Muscle layer of duodenum (tissue), 2 donors: ENCODE data around the gene ABLIM2.

Experiments
- H3K27ac ChIP-seq: one replicate; pipeline ENCODE4 v1.7.0; 2013; ENCODE audit warnings: mild to moderate bottlenecking, low read length
- H3K27me3 ChIP-seq: one replicate; pipeline ENCODE4 v1.7.0; 2013; ENCODE audit warnings: low read depth, mild to moderate bottlenecking, control low read depth, low read length
- H3K36me3 ChIP-seq, 2 donors: one replicate each; pipeline ENCODE4 v1.7.0; 2013; ENCODE audit warnings: low read length in 2 of 2, control low read depth in 1 of 2, mild to moderate bottlenecking in 1 of 2; ENCODE audit not compliant: insufficient read depth in 2 of 2, control insufficient read depth in 1 of 2
- H3K4me1 ChIP-seq, 2 donors: one replicate each; pipeline ENCODE4 v1.7.0; 2013; ENCODE audit warnings: low read length in 2 of 2, mild to moderate bottlenecking in 2 of 2, control low read depth in 1 of 2, moderate library complexity in 1 of 2; ENCODE audit not compliant: insufficient read depth in 2 of 2, control insufficient read depth in 1 of 2
- H3K4me3 ChIP-seq, 2 donors: one replicate each; pipeline ENCODE4 v1.7.0; 2013; ENCODE audit warnings: low read length in 2 of 2, low read depth in 1 of 2, mild to moderate bottlenecking in 1 of 2
- H3K9me3 ChIP-seq, 2 donors: one replicate each; pipeline ENCODE4 v1.7.0; 2013; ENCODE audit warnings: low read length in 2 of 2, control low read depth in 1 of 2, mild to moderate bottlenecking in 1 of 2; ENCODE audit not compliant: control insufficient read depth in 1 of 2
- donor health status: healthy.

Gene ABLIM2

DNA sequence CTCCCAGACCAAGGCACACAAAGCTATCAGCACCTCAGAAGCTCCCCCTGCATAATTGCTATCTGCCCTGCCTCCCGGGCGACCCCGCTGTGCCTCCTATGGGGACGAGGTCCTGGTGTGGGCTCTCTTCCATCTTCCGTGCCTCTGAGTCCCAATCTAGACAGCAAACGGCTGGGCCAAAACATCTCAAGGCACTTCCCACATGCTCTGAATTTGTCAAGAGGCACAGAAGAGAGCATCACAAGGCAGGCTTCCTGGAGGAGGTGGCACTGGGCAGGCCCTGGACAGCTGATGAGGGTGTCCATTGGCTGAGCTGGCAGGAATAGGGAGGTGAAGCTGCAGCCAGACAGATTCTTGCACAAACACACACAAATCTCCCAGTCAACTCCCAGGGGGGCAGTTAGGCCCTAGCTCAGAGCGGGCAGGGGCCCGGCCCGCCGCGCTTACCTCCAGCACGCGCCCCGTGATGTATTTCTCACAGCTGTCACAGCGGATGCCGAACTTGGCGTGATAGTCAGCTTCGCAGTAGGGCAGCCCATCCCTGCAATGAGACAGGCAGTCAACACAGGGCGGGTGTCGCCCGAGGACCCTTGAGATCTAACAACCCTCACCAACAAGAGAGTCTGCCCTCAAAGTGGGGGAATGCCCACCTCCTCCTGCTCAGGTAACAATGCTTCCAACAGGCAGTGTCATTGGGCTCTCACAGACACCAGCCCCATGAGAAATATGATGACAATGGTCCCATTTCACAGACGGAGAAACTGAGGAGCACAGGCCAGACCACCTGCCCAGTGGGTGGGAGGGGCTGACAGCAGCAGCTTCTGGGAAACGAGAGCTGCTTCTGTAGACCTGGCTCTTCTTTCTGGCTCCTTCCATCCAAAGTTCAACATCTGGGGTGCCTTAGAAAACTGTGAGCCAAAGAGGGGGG lies 81.2 kb downstream of the ABLIM2 start:
- no peak overlapping the region for H3K4me3 ChIP-seq
- no peak overlapping the region for H3K27ac ChIP-seq
- no peaks in the 10 kb centered on the region for H3K4me1 ChIP-seq
- no peaks in the 10 kb centered on the region for H3K27me3 ChIP-seq
- H3K9me3 ChIP-seq: no peaks in the 10 kb centered on the region
- H3K36me3 ChIP-seq: peaks cover 0 to 7% of the 10 kb centered on the region in 2 donors

DNA sequence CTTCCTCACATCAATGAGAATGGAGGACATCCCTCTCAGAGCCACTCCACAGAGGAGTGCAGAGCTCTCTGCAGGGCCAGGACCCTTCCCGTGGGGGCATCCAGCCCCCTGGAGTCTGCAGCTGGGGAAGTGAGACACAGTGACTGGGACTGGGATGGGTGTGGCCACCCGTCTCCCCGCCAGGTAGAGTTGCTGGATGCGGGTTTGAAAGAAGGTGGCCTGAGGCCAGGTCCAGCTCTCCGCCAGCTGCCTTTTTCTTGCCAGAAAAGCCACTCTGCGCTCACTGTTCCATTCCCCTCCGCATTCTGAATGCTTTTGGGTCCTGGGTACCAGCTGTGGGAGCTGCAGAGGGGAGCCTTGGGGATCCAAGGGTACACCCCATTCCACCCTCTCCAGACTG lies 82.6 kb downstream of the ABLIM2 start:
- peaks cover 0 to 7% of the 10 kb centered on the region in 2 donors for H3K36me3 ChIP-seq
- no peaks in the 10 kb centered on the region for H3K9me3 ChIP-seq
- no peak overlapping the region for H3K4me3 ChIP-seq
- H3K4me1 ChIP-seq: no peaks in the 10 kb centered on the region
- peaks cover 4% of the 10 kb centered on the region for H3K27me3 ChIP-seq
- H3K27ac ChIP-seq: no peak overlapping the region

DNA sequence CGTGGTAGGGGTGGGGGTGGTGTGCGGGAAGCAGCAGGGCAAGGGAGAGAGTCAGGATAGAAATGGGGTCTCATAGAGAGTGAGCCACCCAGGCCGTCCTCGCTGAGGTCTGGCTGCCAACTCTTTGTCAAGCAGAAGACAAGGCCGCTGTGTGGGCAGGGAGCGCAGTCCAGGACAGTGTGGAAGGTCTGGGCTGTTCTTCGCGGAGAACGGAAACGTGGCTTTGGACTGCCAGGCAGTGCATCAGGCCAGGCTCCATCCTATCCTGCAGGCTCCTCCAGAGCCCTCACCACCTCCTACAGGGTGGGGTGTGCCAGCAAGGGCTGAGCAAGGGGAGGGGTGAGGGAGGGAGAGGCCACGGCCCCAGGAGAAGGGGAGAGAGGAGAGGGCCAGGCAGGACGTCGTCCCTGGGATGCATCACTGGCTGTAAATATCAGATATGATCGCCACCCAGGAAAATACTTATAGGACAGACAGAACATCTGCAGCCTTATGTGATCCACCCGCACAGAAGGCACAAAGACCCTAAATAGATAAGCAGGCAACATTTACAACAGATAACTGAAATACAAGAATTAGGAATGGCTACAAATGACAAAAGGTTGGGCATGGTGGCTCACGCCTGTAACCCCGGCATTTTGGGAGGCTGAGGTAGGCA lies 85.3 kb downstream of the ABLIM2 start:
- peaks cover 5% of the 10 kb centered on the region for H3K27me3 ChIP-seq
- no peak overlapping the region for H3K4me3 ChIP-seq
- peaks cover 0 to 7% of the 10 kb centered on the region in 2 donors for H3K36me3 ChIP-seq
- no peak overlapping the region for H3K27ac ChIP-seq
- no peaks in the 10 kb centered on the region for H3K9me3 ChIP-seq
- H3K4me1 ChIP-seq: no peaks in the 10 kb centered on the region

DNA sequence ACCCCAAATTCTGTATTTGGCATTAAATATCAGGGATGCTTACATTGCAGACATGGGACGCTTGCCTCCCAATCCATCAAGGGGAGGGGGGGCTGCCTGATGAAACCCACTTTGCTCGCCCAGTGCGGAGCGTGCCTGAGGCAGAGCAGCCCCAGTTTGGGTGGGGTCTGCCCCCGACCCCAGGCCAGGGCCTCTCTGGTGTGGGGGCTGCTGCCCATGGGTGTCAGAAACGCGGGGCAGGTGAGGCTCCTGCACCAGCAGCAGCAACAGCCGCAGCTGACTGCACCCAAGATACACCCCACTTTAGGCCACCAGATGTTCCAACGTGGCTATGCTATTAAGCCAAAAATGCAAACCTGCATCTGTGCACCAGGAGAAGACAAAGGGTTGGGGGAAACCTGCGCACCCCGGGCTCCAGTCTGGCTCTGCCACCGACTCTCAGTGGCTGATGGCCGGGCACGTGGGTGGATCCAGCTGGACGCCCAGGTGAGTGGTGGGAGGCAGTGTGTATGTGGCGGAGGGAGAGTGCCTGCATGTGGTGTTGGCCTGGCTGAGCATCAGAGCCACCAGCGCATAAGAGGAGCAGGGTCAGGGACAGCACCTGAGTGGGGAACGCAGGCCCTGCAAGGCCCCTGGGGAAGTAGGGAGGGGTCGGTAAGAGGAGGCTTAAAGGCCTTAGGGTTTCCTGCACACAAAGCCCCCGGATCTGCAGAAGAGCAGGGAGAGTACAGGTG lies 86.2 kb downstream of the ABLIM2 start:
- H3K4me3 ChIP-seq: no peak overlapping the region
- H3K27me3 ChIP-seq: peaks cover 5% of the 10 kb centered on the region
- no peak overlapping the region for H3K27ac ChIP-seq
- no peaks in the 10 kb centered on the region for H3K4me1 ChIP-seq
- H3K36me3 ChIP-seq: peaks cover 0 to 3% of the 10 kb centered on the region in 2 donors
- H3K9me3 ChIP-seq: no peaks in the 10 kb centered on the region

DNA sequence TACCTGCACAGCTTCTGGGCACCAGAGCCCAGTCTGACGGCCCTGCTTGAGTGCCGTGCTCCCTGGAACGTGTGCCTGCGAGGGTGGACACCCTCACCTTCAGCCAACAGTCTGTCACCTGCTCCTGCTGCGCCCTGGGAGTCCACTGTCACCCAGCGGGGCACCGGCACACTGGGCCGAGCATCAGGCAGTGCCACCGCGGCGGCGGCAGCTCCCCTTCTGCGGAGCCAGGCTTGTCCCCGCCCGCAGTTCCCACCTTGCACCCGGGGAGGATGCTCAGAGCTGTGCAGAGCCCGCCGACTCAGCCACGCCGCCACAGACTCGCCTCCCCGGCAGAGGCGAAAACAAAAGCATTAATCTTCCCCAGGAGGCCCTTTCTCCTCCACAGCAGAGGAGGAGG lies 86.8 kb downstream of the ABLIM2 start:
- no peaks in the 10 kb centered on the region for H3K4me1 ChIP-seq
- H3K4me3 ChIP-seq: no peak overlapping the region
- no peak overlapping the region for H3K27ac ChIP-seq
- peaks cover 5% of the 10 kb centered on the region for H3K27me3 ChIP-seq
- no peaks in the 10 kb centered on the region for H3K36me3 ChIP-seq
- no peaks in the 10 kb centered on the region for H3K9me3 ChIP-seq

DNA sequence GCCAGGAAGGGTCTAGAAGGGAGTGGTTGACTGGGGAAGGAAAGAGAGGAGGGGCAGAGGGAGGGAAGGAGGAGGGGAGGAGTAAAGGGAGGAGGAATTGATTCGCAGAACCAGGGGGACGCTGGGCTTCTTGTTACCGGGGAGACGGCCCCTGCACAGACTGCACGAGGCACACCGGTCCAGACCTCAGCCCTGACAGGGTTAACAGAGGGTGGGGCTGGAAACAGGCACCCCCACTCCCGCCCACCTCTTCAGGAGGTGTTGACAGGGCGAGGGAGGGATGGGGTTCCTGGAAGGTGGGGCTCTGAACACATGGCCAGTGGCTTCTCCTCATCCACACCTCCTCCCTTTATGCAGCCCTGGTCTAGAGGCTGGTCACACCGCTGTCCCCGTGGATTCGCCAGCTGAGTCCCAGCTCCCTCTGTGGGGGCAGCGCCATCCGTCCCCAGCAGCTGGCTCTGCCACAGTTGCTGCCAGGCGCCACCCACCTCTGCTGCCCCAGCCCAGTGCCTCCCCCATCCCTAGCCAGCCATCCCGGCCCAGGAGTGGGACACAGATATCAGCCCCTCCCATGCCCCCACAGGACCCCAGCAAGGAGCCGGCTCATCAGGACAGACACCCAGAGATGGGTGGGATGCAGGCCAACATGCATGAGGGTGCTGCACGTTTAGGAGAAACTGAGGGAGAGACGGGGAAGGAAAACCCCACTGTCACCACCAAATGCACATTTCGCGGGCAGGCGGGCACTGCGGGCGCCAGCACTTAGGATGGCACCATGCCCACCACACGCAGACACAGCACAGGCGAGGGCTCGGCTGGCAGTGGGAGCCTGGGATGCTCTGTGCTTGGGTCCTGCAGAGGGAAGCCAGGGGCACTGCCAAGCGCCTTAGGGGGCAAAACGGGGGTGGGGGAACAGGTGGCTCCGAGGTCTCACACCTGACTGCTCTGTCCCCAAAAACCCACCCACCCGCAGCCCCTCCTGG lies 87.6 kb downstream of the ABLIM2 start:
- H3K4me1 ChIP-seq: no peaks in the 10 kb centered on the region
- no peaks in the 10 kb centered on the region for H3K9me3 ChIP-seq
- no peaks in the 10 kb centered on the region for H3K36me3 ChIP-seq
- peaks cover 5% of the 10 kb centered on the region for H3K27me3 ChIP-seq
- no peak overlapping the region for H3K27ac ChIP-seq
- H3K4me3 ChIP-seq: no peak overlapping the region

DNA sequence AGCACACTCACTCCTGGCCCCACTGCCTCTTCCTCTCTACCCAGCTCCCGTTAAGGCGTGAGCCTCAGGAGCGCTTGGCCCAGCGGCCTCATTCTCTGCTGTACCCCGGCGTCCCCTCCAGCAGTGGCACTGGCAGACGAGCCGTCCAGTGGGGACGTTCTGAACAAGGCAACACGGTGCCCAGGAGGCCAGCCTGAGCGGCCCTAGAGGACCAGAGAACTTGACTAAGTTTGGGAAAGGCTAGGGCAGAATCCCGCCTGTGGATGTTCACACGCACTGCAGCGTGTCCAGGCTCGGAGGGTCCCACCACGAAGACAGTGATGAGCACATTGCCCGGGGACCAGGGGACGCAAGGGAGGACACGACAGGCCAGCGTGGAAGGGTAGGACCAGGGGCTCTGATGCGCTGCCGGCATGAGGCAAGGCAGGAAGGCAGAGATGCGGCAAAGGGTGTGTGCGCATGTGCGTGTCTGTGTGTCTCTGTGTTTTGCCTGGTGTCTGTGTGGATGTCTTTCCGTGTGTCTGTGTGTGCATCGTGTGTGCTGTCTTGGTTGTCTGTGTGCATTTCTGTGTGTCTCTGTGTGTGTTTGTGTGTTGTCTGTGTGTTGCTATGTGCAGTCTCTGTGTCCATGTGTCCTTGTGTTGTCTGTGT lies 89.4 kb downstream of the ABLIM2 start:
- Histone ChIP-seq H3K9me3 (peaks cover 3 to 7% of the 10 kb centered on the region in 2 donors), H3K27ac (no peak overlapping the region), H3K27me3 (peaks cover 5% of the 10 kb centered on the region), H3K36me3 (no peaks in the 10 kb centered on the region), H3K4me3 (no peak overlapping the region), H3K4me1 (no peaks in the 10 kb centered on the region)

DNA sequence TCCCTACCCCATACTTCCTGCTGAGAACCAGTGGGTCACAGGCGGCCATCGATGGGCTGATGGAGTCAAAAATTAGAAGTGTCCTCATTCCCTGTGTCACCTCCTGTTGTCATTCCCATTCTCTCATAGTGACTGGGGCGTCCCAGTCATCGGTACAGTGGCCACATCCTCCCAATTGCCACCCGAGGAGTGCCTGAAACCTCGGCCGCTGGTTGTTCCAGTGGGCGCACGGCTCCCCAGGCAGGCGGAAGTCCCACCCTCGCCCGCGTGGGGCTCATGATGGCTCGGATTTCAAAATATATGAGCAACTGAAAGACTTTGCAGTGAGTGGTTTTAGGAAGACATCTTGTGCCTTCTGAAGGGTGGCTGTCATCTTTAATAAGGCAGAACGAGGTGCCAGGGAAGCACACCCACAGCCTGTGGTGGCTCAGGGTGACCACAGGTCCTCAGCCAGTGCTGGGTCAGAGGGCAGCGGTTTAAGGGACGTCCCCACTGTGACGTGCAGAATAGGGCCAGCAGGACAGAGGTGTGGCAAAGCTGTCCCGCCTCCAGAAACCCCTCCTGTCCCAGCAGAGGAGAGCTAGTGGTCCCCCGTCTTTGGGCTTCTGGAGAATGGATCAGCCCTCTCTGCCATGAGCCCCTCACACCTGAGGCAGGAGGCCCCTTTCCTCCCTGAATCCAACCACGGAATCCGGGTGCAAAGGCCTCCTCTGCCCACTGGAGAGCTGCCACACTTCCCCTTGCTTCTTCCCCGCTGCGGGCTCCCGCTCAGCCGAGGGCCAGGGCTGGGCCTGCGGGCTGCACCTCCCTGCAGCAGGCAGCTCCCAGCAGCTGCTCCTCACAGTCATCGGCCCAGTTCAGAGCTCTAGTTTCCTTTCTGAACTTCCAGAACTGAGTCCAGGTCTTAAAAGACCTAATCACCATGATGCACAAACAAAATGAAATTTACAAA lies 90.4 kb downstream of the ABLIM2 start:
- Histone ChIP-seq H3K27ac (no peak overlapping the region), H3K36me3 (no peaks in the 10 kb centered on the region), H3K9me3 (peaks cover 13 to 17% of the 10 kb centered on the region in 2 donors), H3K4me3 (no peak overlapping the region), H3K4me1 (no peaks in the 10 kb centered on the region), H3K27me3 (peaks cover 5% of the 10 kb centered on the region)

DNA sequence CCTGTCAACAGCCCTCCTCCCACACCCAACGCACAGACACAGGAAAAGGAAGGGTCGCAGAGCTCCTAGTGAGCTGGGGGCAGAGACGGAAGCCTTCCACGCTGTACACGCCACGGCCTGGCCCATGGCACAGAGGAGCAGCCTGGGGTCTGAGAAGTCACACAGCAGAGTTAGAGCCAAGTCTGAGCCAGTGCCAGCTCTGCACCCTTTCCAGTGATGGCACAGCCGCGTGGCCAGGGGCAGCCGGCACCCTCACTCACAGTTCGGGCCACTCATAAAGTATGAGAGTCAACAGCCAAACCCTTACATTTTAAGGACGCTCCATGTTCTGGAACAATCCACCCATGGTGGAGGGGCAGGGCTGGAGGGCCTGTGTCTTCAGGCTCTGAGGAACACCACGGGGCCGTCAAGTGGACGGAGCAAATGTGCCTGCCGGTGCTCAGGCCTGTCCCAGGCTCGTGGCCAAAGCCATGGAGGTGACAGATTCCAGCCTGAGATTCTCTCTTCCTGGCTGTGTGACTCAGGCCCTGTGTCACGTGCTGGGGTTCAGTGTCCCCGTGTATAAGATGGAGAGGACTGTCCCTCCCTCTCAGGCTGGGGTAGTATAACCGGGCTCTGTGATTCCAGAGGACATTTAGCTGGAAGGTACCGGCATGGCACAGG lies 91.2 kb downstream of the ABLIM2 start:
- peaks cover 14 to 19% of the 10 kb centered on the region in 2 donors for H3K9me3 ChIP-seq
- no peaks in the 10 kb centered on the region for H3K36me3 ChIP-seq
- H3K27ac ChIP-seq: no peak overlapping the region
- H3K4me3 ChIP-seq: no peak overlapping the region
- peaks cover 5% of the 10 kb centered on the region for H3K27me3 ChIP-seq
- no peaks in the 10 kb centered on the region for H3K4me1 ChIP-seq
